WTC11 (cell line): ENCODE measurements around the gene NEK10.

ENCODE experiments used
- JAZF1 ChIP-seq: fragments of 250-450 bp; sonication (Bioruptor Pico); IDR thresholded peaks from 2 replicates; pipeline ENCODE4 v1.9.0; 2021; ENCODE audit warnings: moderate library complexity, mild to moderate bottlenecking, inconsistent platforms
- JUN ChIP-seq: sonication (generic); formaldehyde crosslinking; IDR thresholded peaks from 2 replicates; pipeline ENCODE4 v1.8.0; 2023; ENCODE audit warnings: mild to moderate bottlenecking, missing genetic modification reagents
- PRDM15 ChIP-seq: sonication (generic); formaldehyde crosslinking; IDR thresholded peaks from 2 replicates; pipeline ENCODE4 v1.8.0; 2022; ENCODE audit warnings: missing genetic modification reagents
- SMAD3 ChIP-seq: sonication (generic); formaldehyde crosslinking; IDR thresholded peaks from 2 replicates; pipeline ENCODE4 v1.8.0; 2022; ENCODE audit warnings: missing genetic modification reagents, mild to moderate bottlenecking, borderline replicate concordance
- USF2 ChIP-seq: sonication (generic); formaldehyde crosslinking; IDR thresholded peaks from 2 replicates; pipeline ENCODE4 v1.8.1; 2023; ENCODE audit warnings: mild to moderate bottlenecking, missing genetic modification reagents, moderate library complexity
- TF ChIP-seq, protein P1 (sequence below): sonication (generic); formaldehyde crosslinking; IDR thresholded peaks from 2 replicates; pipeline ENCODE4 v1.8.1; 2022; ENCODE audit warnings: mild to moderate bottlenecking, moderate library complexity, missing genetic modification reagents
- TF ChIP-seq, protein P2 (sequence below): fragments of 200-600 bp; IDR thresholded peaks from 2 replicates; pipeline ENCODE4 v1.8.0; 2022; ENCODE audit warnings: antibody characterized with exemption

DNA sequence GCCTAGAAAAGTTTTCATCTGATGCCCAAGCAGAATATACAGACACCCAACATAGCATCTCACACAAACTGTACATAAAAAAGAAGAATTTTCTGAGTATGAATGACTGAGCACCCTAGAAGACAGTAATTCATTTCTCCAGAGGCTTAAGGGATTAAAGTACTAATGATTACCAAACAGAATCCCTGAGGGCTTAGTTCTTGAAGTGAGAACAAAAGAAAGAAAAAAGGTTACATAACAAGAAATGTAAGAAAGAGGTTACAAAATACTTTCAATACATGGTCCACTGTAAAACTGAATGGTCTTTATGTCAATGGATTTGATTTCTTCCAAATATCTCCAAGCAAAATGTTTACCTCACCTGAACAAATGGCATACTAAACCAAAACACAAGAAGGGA, 9.1 kb upstream of the NEK10 start:
- TF ChIP-seq, protein P1, sequence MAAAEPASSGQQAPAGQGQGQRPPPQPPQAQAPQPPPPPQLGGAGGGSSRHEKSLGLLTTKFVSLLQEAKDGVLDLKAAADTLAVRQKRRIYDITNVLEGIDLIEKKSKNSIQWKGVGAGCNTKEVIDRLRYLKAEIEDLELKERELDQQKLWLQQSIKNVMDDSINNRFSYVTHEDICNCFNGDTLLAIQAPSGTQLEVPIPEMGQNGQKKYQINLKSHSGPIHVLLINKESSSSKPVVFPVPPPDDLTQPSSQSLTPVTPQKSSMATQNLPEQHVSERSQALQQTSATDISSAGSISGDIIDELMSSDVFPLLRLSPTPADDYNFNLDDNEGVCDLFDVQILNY (CRISPR knock-in tag) = no peak
- TF ChIP-seq, protein P2, sequence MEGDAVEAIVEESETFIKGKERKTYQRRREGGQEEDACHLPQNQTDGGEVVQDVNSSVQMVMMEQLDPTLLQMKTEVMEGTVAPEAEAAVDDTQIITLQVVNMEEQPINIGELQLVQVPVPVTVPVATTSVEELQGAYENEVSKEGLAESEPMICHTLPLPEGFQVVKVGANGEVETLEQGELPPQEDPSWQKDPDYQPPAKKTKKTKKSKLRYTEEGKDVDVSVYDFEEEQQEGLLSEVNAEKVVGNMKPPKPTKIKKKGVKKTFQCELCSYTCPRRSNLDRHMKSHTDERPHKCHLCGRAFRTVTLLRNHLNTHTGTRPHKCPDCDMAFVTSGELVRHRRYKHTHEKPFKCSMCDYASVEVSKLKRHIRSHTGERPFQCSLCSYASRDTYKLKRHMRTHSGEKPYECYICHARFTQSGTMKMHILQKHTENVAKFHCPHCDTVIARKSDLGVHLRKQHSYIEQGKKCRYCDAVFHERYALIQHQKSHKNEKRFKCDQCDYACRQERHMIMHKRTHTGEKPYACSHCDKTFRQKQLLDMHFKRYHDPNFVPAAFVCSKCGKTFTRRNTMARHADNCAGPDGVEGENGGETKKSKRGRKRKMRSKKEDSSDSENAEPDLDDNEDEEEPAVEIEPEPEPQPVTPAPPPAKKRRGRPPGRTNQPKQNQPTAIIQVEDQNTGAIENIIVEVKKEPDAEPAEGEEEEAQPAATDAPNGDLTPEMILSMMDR = no peak
- TF ChIP-seq USF2 (no peak), JAZF1 (CRISPR knock-in tag) (no peak), JUN (CRISPR knock-in tag) (no peak), PRDM15 (CRISPR knock-in tag) (no peak), SMAD3 (CRISPR knock-in tag) (no peak)
